HepG2 (cell line): ENCODE results near the gene NUDT8. TPM values are rescaled to one million over a fixed set of nuclear protein-coding genes. Genes with fewer than 3 reads are reported as not detected.

Source experiments
- ASH2L ChIP-seq: fragments of 300-600, 200-600 bp; sonication (generic); IDR thresholded peaks from 2 replicates; pipeline ENCODE4 v1.7.0; 2017; ENCODE audit warnings: low read depth, mild to moderate bottlenecking, moderate library complexity, mixed read lengths, low read length; ENCODE audit not compliant: insufficient read length
- LCORL ChIP-seq, 2 experiments: fragments of 450-650 bp in 1 of 2; sonication (generic) in 1 of 2; formaldehyde crosslinking in 1 of 2; IDR thresholded peaks; 2 replicates each; pipeline versions ENCODE4 v1.5.0 to v1.6.1; 2017 to 2020; ENCODE audit warnings: antibody characterized with exemption in 1 of 2, missing genetic modification reagents in 1 of 2
- TAF15 ChIP-seq: fragments of 200-400 bp; formaldehyde crosslinking; IDR thresholded peaks from one replicate; pipeline ENCODE4 v1.6.1; 2018; ENCODE audit warnings: mild to moderate bottlenecking, low read depth, low read length; ENCODE audit not compliant: poor library complexity, severe bottlenecking
- ZBTB38 ChIP-seq: sonication (generic); formaldehyde crosslinking; IDR thresholded peaks from 2 replicates; pipeline ENCODE4 v1.5.1; 2020; ENCODE audit warnings: mild to moderate bottlenecking, missing genetic modification reagents
- ZFP41 ChIP-seq: sonication (generic); formaldehyde crosslinking; IDR thresholded peaks from 2 replicates; pipeline ENCODE4 v1.4.0; 2020; ENCODE audit warnings: mild to moderate bottlenecking, missing genetic modification reagents, borderline replicate concordance
- ZNF367 ChIP-seq: sonication (generic); formaldehyde crosslinking; IDR thresholded peaks from 2 replicates; pipeline ENCODE4 v1.4.0; 2020; ENCODE audit warnings: missing genetic modification reagents, borderline replicate concordance
- ZNF615 ChIP-seq: sonication (generic); formaldehyde crosslinking; IDR thresholded peaks from 2 replicates; pipeline ENCODE4 v1.5.0; 2020; ENCODE audit warnings: mild to moderate bottlenecking, missing genetic modification reagents, borderline replicate concordance
- polyA plus RNA-seq, 8 experiments: library from polyadenylated mRNA; depleted of rRNA in 3 of 8; stranded (reverse) in 7 of 8; unstranded in 1 of 8; fragments of >200 nt; fragmentation: Illumina TruSeq in 4 of 8; extraction: Trizol in 4 of 8; gene quantifications; 2 replicates each; pipeline versions ENCODE4 v1.2.1 to v1.2.3, GENCODE V29; 2011 to 2016; ENCODE audit warnings: low read depth in 4 of 8, missing spikeins in 1 of 8, mixed read lengths in 1 of 8; ENCODE audit not compliant: insufficient read depth in 1 of 8
- total RNA-seq, 5 experiments: library from RNA; depleted of rRNA; stranded (reverse); fragments of >200 nt; fragmentation: Illumina TruSeq; extraction: Trizol; gene quantifications; 2 replicates each; pipeline ENCODE4 v1.2.3, GENCODE V29; 2016; ENCODE audit warnings: low read depth in 1 of 5
- TF ChIP-seq, protein P1 (sequence below): sonication (generic); formaldehyde crosslinking; IDR thresholded peaks from 2 replicates; pipeline ENCODE4 v1.4.0; 2020; ENCODE audit warnings: low read depth, missing genetic modification reagents

Gene NUDT8
- total and polyA plus RNA-seq, 2 of the 13 experiments (the other 11 are each of a cell fraction or from before 2014, with no cell fraction given) = 6.7 to 25.8 TPM

DNA sequence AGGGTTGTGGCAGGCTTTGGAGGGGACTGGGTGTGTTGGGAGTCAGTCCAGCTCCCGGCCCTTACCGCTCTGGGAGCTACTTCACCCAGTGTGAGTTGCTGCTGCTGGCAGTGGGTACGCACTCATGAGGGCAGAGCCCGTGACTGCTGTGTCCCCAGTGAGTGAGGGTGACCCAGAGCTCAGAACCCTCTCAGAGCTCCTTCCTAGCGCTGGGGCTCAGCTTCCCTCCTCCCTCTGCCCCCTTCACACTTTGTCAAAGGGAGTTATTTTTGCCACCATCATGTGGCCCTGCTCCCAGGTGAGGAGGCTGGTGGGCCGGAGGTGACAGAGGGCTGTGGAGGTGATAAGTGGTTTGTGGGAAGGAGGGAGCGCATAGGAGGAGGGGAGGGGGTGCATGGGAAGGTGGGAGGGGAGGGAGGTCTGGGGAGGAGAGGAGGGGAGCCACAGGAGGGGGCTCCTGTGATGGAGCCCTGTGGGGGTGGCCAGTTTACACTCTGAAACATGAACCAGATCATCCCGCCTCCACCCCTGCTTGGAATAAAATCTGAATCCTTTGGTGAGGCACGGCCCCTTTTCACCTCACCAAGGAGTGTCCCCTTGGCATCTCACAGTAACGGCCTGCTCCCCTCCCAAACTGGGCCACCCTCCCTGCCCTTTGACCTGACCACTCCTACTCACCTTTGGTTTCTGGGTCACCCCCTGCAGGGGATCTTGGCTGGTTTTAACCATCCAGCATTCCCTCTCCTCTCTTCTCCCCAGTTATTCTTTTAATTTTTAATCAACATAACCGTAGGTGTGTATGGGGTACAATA is 13.1 kb downstream of the NUDT8 start (continued):
- TF ChIP-seq LCORL (IDR thresholded peaks at IDR 0.05) (no peak), LCORL (CRISPR knock-in tag; IDR thresholded peaks at IDR 0.05) (no peak), ASH2L (peak; percentile 39), ZFP41 (no peak), ZBTB38 (CRISPR knock-in tag) (0 out of 2 replicates have a peak, but pooled peaks have one; percentile 9), ZNF367 (CRISPR knock-in tag) (no peak), ZNF615 (no peak), TAF15 (no peak)
- TF ChIP-seq, protein P1, sequence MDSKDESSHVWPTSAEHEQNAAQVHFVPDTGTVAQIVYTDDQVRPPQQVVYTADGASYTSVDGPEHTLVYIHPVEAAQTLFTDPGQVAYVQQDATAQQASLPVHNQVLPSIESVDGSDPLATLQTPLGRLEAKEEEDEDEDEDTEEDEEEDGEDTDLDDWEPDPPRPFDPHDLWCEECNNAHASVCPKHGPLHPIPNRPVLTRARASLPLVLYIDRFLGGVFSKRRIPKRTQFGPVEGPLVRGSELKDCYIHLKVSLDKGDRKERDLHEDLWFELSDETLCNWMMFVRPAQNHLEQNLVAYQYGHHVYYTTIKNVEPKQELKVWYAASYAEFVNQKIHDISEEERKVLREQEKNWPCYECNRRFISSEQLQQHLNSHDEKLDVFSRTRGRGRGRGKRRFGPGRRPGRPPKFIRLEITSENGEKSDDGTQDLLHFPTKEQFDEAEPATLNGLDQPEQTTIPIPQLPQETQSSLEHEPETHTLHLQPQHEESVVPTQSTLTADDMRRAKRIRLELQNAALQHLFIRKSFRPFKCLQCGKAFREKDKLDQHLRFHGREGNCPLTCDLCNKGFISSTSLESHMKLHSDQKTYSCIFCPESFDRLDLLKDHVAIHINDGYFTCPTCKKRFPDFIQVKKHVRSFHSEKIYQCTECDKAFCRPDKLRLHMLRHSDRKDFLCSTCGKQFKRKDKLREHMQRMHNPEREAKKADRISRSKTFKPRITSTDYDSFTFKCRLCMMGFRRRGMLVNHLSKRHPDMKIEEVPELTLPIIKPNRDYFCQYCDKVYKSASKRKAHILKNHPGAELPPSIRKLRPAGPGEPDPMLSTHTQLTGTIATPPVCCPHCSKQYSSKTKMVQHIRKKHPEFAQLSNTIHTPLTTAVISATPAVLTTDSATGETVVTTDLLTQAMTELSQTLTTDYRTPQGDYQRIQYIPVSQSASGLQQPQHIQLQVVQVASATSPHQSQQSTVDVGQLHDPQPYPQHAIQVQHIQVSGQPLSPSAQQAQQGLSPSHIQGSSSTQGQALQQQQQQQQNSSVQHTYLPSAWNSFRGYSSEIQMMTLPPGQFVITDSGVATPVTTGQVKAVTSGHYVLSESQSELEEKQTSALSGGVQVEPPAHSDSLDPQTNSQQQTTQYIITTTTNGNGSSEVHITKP (CRISPR knock-in tag) = no peak
